Activated T-helper 17 cell treated with anti-CD3 and anti-CD28 coated beads, Interleukin-2, amount 50 U/mL, for 72 hours (primary cell): Measurements from ENCODE around the gene BMP5. TPM values are rescaled to one million over a fixed set of nuclear protein-coding genes. Genes with fewer than 3 reads are reported as not detected.

Experiments used
- ATAC-seq: fragments of 150-1000 bp; cut with Tn5 transposase; replicated peaks from 2 replicates; pipeline ENCODE4 v1.10.0; 2021; ENCODE audit warnings: mild to moderate bottlenecking, moderate library complexity
- H3K27ac Mint-ChIP-seq: one replicate; pipeline ENCODE4 v1.8.0; 2022; ENCODE audit warnings: mixed read lengths
- H3K27me3 Mint-ChIP-seq: one replicate; pipeline ENCODE4 v1.8.0; 2022; ENCODE audit warnings: mixed read lengths
- H3K36me3 Mint-ChIP-seq: one replicate; pipeline ENCODE4 v1.8.0; 2022; ENCODE audit warnings: low read depth, mild to moderate bottlenecking, mixed read lengths
- H3K4me1 Mint-ChIP-seq: one replicate; pipeline ENCODE4 v1.8.0; 2022; ENCODE audit warnings: mixed read lengths
- H3K4me3 Mint-ChIP-seq: one replicate; pipeline ENCODE4 v1.8.0; 2022; ENCODE audit warnings: mild to moderate bottlenecking, mixed read lengths
- H3K9me3 Mint-ChIP-seq: one replicate; pipeline ENCODE4 v1.8.0; 2022; ENCODE audit warnings: mixed read lengths
- total RNA-seq, 2 donors: library from RNA; stranded (reverse); gene quantifications; one replicate each; pipeline ENCODE4 v1.2.3, GENCODE V29; 2022

Gene BMP5
- total RNA-seq, 2 donors from 2014 or later, result not detected

- no peaks in the 10 kb centered on the region for H3K36me3 Mint-ChIP-seq
- H3K27me3 Mint-ChIP-seq, result no peaks in the 10 kb centered on the region
- H3K27ac Mint-ChIP-seq, result no peak overlapping the region
- ATAC-seq, result no peak
- peaks cover 4% of the 10 kb centered on the region for H3K9me3 Mint-ChIP-seq
- no peak overlapping the region for H3K4me3 Mint-ChIP-seq
- no peaks in the 10 kb centered on the region for H3K4me1 Mint-ChIP-seq
These were observed 34.0 kb downstream of the BMP5 start for GRCh38 chr6:55841341-55841740.

DNA sequence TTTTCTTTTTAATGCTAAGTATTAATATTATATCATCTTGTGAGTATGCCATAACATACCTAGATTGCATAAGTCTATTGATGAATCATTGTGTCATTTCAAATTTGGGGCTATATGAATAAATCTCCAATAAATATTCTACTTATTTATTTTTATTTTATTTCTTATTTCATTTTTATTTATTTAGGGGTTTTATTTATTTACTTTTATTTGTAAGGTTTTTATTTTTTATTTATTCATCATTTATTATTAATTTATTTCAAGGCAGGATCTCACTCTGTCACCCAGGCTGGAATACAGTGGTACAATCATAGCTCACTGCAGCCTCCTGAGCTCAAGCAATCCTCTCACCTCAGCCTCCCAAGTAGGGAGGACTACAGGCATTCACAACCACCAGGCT is 36.3 kb downstream of the BMP5 start:
- no peak overlapping the region for H3K4me3 Mint-ChIP-seq

DNA sequence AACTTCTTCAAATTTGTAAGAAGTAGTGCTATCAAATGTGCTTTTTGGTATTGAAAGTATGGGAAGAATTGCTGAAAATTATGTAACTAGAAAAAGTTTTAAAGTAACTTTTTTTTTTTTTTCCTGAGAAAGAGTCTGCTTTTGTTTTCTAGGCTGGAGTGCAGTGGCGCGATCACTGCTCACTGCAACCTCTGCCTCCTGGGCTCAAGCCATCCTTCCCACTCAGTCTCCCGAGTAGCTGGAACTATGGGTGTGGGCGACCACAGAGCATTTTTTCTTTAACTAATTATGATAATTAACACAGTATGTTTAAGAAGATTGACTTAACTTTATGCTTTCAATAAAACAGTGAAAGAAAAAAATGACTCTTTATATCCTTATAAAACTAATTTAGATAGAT is 38.4 kb downstream of the BMP5 start:
- Mint-ChIP-seq H3K36me3 (no peaks in the 10 kb centered on the region), H3K27ac (no peak overlapping the region), H3K27me3 (no peaks in the 10 kb centered on the region), H3K4me1 (no peaks in the 10 kb centered on the region), H3K4me3 (no peak overlapping the region), H3K9me3 (peaks cover 4% of the 10 kb centered on the region)
- no peak for ATAC-seq

More for the DNA sequence above, 36.3 kb downstream of the BMP5 start:
- Mint-ChIP-seq H3K27me3 (no peaks in the 10 kb centered on the region), H3K36me3 (no peaks in the 10 kb centered on the region), H3K9me3 (peaks cover 4% of the 10 kb centered on the region), H3K4me1 (no peaks in the 10 kb centered on the region), H3K27ac (no peak overlapping the region)
- no peak for ATAC-seq

DNA sequence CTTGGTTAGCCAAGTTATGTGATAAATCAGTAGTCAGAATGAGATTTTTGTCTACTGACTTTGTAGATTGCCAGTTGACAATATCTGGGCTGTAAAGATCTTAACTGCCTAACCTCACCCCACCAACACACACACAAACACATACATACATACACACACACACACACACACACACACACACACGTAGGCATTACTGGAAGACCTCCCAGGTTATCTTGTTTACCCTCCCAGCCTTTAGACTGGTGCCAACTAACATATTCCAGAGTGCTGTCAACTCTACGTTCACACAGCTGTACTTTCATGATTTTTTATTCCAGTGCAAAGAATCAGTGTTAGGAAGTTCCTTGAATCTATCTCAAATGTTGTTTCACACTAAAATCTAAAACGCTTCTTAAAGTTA is 38.9 kb downstream of the BMP5 start:
- Mint-ChIP-seq H3K9me3 (peaks cover 4% of the 10 kb centered on the region), H3K27ac (no peak overlapping the region), H3K36me3 (no peaks in the 10 kb centered on the region), H3K4me3 (no peak overlapping the region), H3K27me3 (no peaks in the 10 kb centered on the region), H3K4me1 (no peaks in the 10 kb centered on the region)
- ATAC-seq, result no peak

GRCh38 chr6:55835220-55835619 is 40.2 kb downstream of the BMP5 start:
- ATAC-seq, result no peak
- H3K27me3 Mint-ChIP-seq, result no peaks in the 10 kb centered on the region
- peaks cover 4% of the 10 kb centered on the region for H3K9me3 Mint-ChIP-seq
- H3K4me1 Mint-ChIP-seq, result no peaks in the 10 kb centered on the region
- H3K27ac Mint-ChIP-seq, result no peak overlapping the region
- no peaks in the 10 kb centered on the region for H3K36me3 Mint-ChIP-seq
- H3K4me3 Mint-ChIP-seq, result no peak overlapping the region

- no peak overlapping the region for H3K4me3 Mint-ChIP-seq
- ATAC-seq, result no peak
- H3K27ac Mint-ChIP-seq, result no peak overlapping the region
- no peaks in the 10 kb centered on the region for H3K27me3 Mint-ChIP-seq
- peaks cover 4% of the 10 kb centered on the region for H3K9me3 Mint-ChIP-seq
- H3K36me3 Mint-ChIP-seq, result no peaks in the 10 kb centered on the region
- H3K4me1 Mint-ChIP-seq, result no peaks in the 10 kb centered on the region
These were observed 42.1 kb downstream of the BMP5 start for GRCh38 chr6:55833284-55833683.

- ATAC-seq, result no peak
- no peak overlapping the region for H3K4me3 Mint-ChIP-seq
- H3K27ac Mint-ChIP-seq, result no peak overlapping the region
- H3K9me3 Mint-ChIP-seq, result peaks cover 5% of the 10 kb centered on the region
- no peaks in the 10 kb centered on the region for H3K4me1 Mint-ChIP-seq
- no peaks in the 10 kb centered on the region for H3K27me3 Mint-ChIP-seq
- no peaks in the 10 kb centered on the region for H3K36me3 Mint-ChIP-seq
These were observed 47.4 kb downstream of the BMP5 start for GRCh38 chr6:55827818-55828522.

GRCh38 chr6:55826941-55827340 is 48.4 kb downstream of the BMP5 start:
- ATAC-seq, result no peak
- Mint-ChIP-seq H3K27me3 (no peaks in the 10 kb centered on the region), H3K27ac (no peak overlapping the region), H3K4me1 (no peaks in the 10 kb centered on the region), H3K9me3 (peaks cover 5% of the 10 kb centered on the region), H3K36me3 (no peaks in the 10 kb centered on the region), H3K4me3 (no peak overlapping the region)

GRCh38 chr6:55825402-55826051 is 49.9 kb downstream of the BMP5 start:
- ATAC-seq, result no peak
- H3K9me3 Mint-ChIP-seq, result peaks cover 5% of the 10 kb centered on the region
- H3K27me3 Mint-ChIP-seq, result no peaks in the 10 kb centered on the region
- H3K4me1 Mint-ChIP-seq, result no peaks in the 10 kb centered on the region
- H3K36me3 Mint-ChIP-seq, result no peaks in the 10 kb centered on the region
- H3K4me3 Mint-ChIP-seq, result no peak overlapping the region
- no peak overlapping the region for H3K27ac Mint-ChIP-seq

GRCh38 chr6:55822815-55823214 is 52.6 kb downstream of the BMP5 start:
- no peak overlapping the region for H3K27ac Mint-ChIP-seq
- H3K4me1 Mint-ChIP-seq, result no peaks in the 10 kb centered on the region
- ATAC-seq, result no peak
- no peaks in the 10 kb centered on the region for H3K27me3 Mint-ChIP-seq
- H3K4me3 Mint-ChIP-seq, result no peak overlapping the region
- no peaks in the 10 kb centered on the region for H3K36me3 Mint-ChIP-seq
- peaks cover 5% of the 10 kb centered on the region for H3K9me3 Mint-ChIP-seq

DNA sequence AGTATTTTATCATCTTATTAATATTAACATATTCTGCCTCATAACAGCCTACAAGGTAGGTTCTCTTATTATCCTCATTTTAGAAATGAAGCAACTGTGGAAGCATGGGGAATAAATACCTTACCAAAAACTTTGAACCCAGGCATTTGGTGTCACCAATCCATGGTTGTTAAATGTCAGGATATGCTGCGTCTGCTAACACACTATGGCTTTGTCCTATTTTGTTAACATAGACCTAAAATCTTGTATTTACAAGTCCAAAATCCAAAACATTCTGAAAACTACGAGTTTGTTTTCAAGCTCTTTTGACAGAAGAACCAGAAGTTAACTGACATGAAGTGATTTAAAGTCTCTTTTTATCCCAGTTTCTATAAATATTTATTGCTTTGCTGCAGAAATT is 53.4 kb downstream of the BMP5 start:
- Mint-ChIP-seq H3K36me3 (no peaks in the 10 kb centered on the region), H3K27ac (no peak overlapping the region), H3K4me3 (no peak overlapping the region), H3K4me1 (no peaks in the 10 kb centered on the region), H3K9me3 (peaks cover 4% of the 10 kb centered on the region), H3K27me3 (no peaks in the 10 kb centered on the region)
- ATAC-seq, result no peak

GRCh38 chr6:55820696-55821095 is 54.7 kb downstream of the BMP5 start:
- H3K27ac Mint-ChIP-seq, result no peak overlapping the region
- no peaks in the 10 kb centered on the region for H3K27me3 Mint-ChIP-seq
- no peaks in the 10 kb centered on the region for H3K36me3 Mint-ChIP-seq
- H3K4me1 Mint-ChIP-seq, result no peaks in the 10 kb centered on the region
- H3K9me3 Mint-ChIP-seq, result no peaks in the 10 kb centered on the region
- no peak for ATAC-seq
- no peak overlapping the region for H3K4me3 Mint-ChIP-seq

DNA sequence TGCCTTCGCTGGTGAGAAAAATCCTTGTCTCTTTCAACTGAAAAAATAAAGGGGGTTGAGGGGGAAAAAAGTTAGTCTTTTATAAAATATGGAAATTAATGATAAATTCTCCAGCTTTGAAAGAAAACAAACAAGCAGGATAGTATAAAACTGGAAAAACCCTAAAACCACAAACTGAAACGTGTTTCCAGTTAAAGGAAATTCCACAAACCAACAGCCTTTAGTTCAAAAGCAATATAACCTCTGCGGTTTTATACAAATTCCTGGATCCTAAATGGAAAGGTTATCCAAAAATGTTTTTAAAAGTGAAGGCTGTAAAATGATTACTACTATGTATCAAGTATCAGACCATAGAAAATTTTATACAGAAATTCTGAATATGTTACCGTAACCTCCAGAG is 55.6 kb downstream of the BMP5 start:
- Mint-ChIP-seq H3K4me1 (no peaks in the 10 kb centered on the region), H3K27me3 (no peaks in the 10 kb centered on the region), H3K4me3 (no peak overlapping the region), H3K9me3 (no peaks in the 10 kb centered on the region), H3K36me3 (no peaks in the 10 kb centered on the region), H3K27ac (no peak overlapping the region)
- no peak for ATAC-seq

GRCh38 chr6:55818482-55818881 is 56.9 kb downstream of the BMP5 start:
- no peak for ATAC-seq
- H3K4me3 Mint-ChIP-seq, result no peak overlapping the region
- no peak overlapping the region for H3K27ac Mint-ChIP-seq

DNA sequence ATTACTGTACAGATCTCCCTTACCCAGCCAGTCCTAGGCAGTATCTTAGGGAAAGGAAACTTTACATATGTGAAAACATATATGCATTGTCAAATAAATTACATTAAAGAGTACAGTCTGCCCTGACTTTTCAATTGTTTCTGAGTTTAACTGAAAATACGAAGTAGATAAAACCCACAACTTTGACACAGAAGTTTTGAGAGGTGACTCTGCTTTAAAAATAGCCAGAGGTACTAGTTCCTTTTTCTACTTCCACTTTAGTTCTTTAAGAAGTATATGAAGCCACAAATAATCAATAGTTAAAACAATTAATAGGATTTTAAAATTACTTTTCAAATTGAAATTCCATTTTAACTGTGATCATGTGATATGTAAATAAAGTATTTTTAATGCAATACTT is 62.9 kb downstream of the BMP5 start:
- Mint-ChIP-seq H3K36me3 (no peaks in the 10 kb centered on the region), H3K9me3 (peaks cover 10% of the 10 kb centered on the region), H3K4me1 (no peaks in the 10 kb centered on the region), H3K4me3 (no peak overlapping the region), H3K27ac (no peak overlapping the region), H3K27me3 (no peaks in the 10 kb centered on the region)
- no peak for ATAC-seq

More at GRCh38 chr6:55818482-55818881, 56.9 kb downstream of the BMP5 start:
- Mint-ChIP-seq H3K4me1 (no peaks in the 10 kb centered on the region), H3K36me3 (no peaks in the 10 kb centered on the region), H3K9me3 (no peaks in the 10 kb centered on the region), H3K27me3 (no peaks in the 10 kb centered on the region)
